Measurements from ENCODE around the gene TPP1.

DNA sequence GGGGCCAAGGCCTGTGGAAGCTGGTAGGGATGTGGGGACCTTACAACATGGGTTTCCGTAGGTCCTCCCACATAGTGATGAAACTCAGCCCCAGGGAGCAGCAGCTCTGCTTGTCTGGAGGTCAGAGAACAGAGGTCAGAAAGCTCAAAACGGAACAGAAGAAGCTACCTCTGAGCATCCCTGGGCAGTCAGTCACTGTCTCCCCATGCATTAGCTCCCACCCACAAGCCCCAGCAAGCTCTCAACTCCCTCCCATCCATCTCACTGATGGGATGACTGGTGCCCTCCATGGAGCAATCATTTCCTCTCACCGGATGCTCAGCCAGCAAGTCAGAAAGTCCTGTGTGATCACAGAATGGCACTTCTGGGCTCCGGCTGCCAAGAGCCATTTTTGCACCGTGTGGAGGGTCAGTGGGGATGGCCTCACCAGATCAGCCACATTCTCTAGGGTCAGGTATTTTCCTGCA is 1.9 kb downstream of the TPP1 start:
- no peak for TF ChIP-seq POLR2A (IDR thresholded peaks at IDR 0.05; ENCODE audit: low read depth, low read length)
- no peak for TF ChIP-seq TAF1 (IDR thresholded peaks at IDR 0.05; ENCODE audit: borderline replicate concordance, low read depth, low read length)
- no peak for TF ChIP-seq POLR2AphosphoS5 (IDR thresholded peaks at IDR 0.05; ENCODE audit: low read depth, low read length)

Data from GM12892 (cell line).